ENCODE measurements around the gene CHURC1.
"Not testable (repeated sequence)": the region's sequence is repeated elsewhere in the genome, so short reads cannot be mapped to it uniquely, and the experiment has no call there.

Gene CHURC1

DNA sequence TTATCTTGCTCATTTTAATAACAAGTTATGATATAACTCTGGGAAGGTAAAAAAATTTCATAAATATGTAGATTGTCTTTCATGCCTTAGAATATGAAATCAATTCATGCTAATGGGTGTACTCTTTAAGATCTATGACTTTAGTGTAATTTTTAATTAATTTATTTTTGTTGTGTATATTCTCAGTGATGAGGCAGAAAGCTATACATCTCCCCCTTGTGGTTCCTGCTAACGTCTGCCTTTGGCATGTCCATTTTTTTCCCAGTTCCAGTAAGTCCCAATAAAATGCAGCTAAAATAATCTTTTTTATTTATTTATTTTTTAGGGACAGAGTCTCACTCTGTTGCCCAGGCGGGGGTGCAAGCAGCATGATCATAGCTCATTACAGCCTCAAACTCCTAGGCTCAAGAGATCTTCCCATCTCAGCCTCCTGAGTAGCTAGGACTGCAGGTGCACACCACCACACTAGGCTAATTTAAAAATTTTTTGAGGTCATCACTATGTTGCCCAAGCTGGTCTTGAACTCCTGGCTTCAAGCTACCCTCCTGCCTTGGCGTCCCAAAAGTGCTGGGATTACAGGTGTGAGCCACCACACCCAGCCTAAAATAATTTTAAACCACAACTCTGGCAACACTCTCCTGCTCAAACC is 3.3 kb upstream of the CHURC1 start:
- no peak for DNase-seq (ENCODE audit: low read depth in 2 of 2)

GRCh38 chr14:64912261-64912660 is 2.0 kb upstream of the CHURC1 start:
- no peak for DNase-seq (ENCODE audit: low read depth in 2 of 2)

- not testable (repeated sequence) for DNase-seq (ENCODE audit: low read depth in 2 of 2)
Measured at GRCh38 chr14:64913477-64913876, 778 bp upstream of the CHURC1 start.

DNA sequence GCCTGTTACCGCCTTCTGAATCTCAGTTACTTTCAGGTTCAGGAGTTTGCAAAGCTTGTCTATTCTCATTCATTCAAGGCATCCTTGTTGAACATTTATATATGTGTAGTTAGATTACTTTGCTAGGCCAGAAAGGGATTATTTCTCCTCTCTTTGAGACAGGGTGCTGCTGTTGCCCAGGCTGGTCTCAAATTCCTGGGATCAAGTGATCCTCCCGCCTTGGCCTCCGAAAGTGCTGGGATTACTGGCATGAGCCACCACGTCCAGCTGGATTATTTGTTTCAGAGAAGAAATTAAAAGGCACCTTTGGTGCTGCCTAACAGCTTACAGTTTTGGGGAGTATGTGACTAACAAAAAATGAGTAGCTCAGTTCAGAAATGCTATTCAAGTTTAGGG is 772 bp downstream of the CHURC1 start:
- no peak for DNase-seq (ENCODE audit: low read depth in 2 of 2)

DNA sequence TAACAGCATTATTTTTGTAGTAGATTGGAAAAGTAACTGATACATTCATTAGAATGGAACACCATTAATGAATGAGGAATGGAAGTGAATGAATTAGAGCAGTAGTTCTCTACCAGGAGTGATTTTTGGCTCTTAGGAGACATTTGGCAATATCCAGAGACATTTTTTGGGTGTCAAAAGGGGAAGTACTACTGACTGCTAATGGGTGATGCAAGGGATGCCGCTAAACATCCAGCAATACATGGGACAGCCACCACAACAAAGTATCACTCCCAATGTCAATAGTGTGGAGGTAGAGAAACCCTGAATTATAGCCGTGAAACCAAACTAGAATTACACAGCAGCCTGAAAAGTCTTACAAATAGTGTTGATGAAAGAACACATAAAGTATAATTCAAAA is 1.5 kb downstream of the CHURC1 start:
- DNase-seq (ENCODE audit: low read depth in 2 of 2): no peak

GRCh38 chr14:64918216-64918615 is 4.0 kb downstream of the CHURC1 start:
- DNase-seq (ENCODE audit: low read depth in 2 of 2): no peak

GRCh38 chr14:64919215-64919614 is 5.0 kb downstream of the CHURC1 start:
- DNase-seq (ENCODE audit: low read depth in 2 of 2): no peak

- DNase-seq (ENCODE audit: low read depth in 2 of 2): no peak
Measured at GRCh38 chr14:64919618-64920017, 5.4 kb downstream of the CHURC1 start.

DNA sequence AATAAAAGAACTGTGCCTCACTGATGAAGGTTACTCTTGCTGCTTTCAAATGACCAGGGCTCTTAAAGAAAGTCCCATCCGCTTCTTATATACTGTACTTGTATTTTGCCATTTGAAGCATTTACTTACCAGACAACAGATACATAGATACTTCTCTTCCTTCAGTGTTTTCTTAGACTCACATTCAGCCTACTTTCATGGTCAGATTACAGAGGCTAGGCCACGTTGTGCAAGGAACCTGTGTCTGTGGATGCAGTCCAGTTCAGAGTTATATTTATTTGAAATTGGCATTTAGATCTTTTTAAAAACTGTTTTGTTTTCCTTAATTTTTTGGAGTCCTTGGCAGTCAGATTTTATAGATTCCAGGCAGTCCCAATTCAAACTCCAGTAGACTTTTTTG is 6.2 kb downstream of the CHURC1 start:
- no peak for DNase-seq (ENCODE audit: low read depth in 2 of 2)

DNA sequence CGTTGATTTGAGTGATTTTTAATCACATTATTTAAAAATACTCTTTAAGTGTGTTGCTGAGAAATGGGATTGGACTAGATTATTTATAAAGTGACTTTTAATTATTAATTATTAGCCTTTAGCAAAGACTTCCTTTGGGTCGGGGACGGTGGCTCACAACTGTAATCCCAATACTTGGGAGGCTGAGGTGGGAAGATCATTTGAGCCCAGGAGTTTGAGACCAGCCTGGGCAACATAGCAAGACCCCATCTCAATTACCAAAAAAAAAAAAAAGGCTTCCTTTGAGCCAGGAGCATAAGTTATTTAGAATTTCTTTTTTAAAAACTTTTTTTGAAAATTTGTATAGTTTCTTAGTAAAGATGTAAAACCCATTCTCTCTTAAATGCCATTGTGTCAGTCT is 8.8 kb downstream of the CHURC1 start:
- no peak for DNase-seq (ENCODE audit: low read depth in 2 of 2)

GRCh38 chr14:64926398-64926995 is 12.2 kb downstream of the CHURC1 start:
- DNase-seq (ENCODE audit: low read depth in 2 of 2): no peak

DNA sequence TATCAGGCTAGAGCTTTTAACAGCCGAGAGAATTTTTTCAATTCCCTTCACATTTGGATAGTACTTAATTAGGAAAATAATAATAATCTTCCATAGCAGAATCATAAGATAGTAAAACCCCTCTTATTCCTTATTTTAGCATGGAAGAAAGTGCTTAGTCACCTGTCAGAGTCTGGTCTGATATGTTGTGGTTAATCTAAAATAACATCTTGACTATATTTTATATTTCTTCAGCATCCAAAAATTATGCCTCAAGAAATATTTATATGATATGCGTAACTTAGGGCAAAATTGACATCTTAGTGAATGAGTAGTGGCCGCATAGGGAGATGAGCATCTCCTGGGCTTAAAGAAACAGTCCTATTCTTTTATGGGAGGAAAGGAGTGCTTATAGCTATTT is 12.8 kb downstream of the CHURC1 start:
- DNase-seq (ENCODE audit: low read depth in 2 of 2): no peak

GRCh38 chr14:64928239-64929013 is 14.2 kb downstream of the CHURC1 start:
- no peak for DNase-seq (ENCODE audit: low read depth in 2 of 2)

GRCh38 chr14:64929014-64929359 is 14.7 kb downstream of the CHURC1 start:
- DNase-seq (ENCODE audit: low read depth in 2 of 2): no peak

DNA sequence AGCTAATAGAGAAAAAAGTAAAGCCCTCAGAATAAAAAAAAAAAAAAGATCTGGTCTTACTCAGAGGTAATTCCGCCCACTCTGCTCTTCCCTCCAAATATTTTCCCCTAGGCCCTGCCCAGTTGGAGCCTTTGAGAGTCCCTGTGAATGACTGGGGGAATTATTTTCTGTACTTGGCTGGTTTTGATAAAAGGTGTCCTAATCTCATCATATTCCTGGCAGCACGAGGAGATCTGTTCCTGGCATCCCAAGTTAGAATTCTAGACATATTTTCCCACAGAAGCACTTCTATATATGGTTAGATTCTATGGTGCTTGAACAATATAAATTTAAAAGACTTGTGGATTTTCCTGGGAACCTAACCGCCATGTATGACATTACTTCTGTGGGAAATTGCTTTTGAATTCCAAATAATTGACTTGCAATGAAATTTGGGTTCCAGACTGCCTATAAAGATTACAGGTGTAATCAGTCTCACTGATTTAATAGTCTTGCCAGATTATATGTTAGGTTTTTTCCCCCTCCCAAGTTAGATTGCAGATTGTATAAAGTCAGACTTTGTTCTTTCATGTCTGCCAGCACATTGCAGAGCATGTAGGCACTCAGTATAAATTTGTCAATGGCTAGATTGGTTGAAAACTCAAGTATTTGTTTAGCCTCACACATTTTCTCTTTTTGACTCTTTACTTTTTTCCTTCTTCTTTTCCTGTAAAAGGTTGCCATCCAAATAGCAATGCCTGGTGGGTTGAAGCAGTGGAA is 16.0 kb downstream of the CHURC1 start:
- DNase-seq (ENCODE audit: low read depth in 2 of 2): no peak

DNA sequence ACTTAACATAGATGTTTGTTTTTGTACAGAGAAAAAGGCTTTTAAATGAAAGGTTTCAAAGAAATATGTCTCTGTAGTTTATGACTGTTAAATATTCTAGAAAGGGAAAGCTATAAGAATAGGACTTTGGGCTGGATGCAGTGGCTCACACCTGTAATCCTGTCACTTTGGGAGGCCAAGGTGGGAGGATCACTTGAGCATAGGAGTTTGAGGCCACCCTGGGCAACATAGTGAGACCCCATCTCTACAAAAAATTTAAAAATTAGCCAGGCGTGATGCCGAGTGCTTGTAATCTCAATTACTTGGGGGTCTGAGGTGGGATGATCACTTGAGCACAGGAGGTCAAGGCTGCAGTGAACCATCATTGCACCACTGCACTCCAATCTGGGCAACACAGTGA is 16.9 kb downstream of the CHURC1 start:
- no peak for DNase-seq (ENCODE audit: low read depth in 2 of 2)

GRCh38 chr14:64932231-64932630 is 18.0 kb downstream of the CHURC1 start:
- DNase-seq (ENCODE audit: low read depth in 2 of 2): no peak

DNA sequence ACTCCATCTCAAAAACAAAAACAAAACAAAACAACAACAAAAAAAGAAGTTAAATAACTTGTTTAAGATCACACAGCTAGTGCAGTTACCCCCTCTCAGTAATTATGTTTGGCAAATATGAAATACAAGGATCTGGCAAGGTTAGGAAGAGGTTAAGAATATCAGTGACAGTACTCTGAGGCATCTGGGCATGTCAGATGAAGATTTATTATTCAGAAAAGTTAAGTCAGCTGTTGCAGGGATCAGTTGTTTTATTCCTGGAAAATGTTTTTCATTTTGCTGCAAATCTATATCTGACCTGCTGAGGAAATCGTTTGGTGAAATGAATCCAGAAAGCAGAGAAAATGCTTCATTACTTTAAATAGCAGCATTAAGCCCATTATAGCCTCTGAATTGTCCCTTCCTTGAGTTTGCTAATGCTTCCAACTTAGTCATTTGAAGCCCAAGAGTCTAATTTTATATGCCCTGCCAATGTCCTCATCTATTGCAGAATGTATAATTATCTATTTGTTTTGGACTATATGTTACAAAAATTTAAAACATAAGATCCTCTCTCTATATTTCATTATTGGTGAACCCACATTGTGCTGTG is 20.2 kb downstream of the CHURC1 start:
- no peak for DNase-seq (ENCODE audit: low read depth in 2 of 2)

DNA sequence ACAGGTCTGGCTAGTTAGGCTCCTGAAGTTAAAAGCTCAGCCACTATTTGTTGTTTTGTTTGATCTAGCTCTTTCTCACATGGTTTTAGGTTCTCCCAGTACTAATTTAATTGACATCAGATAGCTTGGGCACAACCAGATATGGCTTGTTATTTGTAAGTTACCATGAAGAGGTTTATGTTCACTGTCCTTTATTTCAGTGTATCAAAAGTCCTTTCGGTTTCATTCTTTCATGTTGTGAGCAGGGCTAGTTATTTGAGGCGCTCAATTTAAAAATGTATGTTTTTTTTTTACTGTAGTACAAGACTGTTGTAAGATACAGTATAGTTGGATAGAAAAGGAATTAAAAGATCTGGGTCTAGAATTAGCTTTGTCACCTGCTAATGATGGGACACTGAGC is 21.3 kb downstream of the CHURC1 start:
- no peak for DNase-seq (ENCODE audit: low read depth in 2 of 2)

- no peak for DNase-seq (ENCODE audit: low read depth in 2 of 2)
Measured at GRCh38 chr14:64937171-64937820, 23.0 kb downstream of the CHURC1 start.

GRCh38 chr14:64937821-64938193 is 23.6 kb downstream of the CHURC1 start:
- no peak for DNase-seq (ENCODE audit: low read depth in 2 of 2)

All from stimulated activated CD8-positive, alpha-beta memory T cell treated with anti-CD3 and anti-CD28 coated beads, Interleukin-7, amount 100 ng/mL, for 4 hours (primary cell).